Peyer's patch (tissue), 4 donors: ENCODE results near the gene SLC3A2. TPM values are rescaled to one million over a fixed set of nuclear protein-coding genes. Genes with fewer than 3 reads are reported as not detected.

Experiments used
- DNase-seq, 3 donors: peaks; one replicate each; pipeline ENCODE4 v3.0.0-alpha.2; 2017 to 2019
- H3K27ac ChIP-seq, 4 donors: fragments of 200-600 bp; sonication (generic); one replicate each; pipeline ENCODE4 v1.5.1; 2016 to 2019
- H3K27me3 ChIP-seq, 2 donors: fragments of 200-600 bp; sonication (generic); one replicate each; pipeline ENCODE4 v1.5.1; 2019
- H3K36me3 ChIP-seq, 3 donors: fragments of 200-600 bp; sonication (generic); one replicate each; pipeline ENCODE4 v1.5.1; 2016 to 2019
- H3K4me1 ChIP-seq, 4 donors: fragments of 200-600 bp; sonication (generic); one replicate each; pipeline ENCODE4 v1.5.1; 2016 to 2019
- H3K4me3 ChIP-seq, 4 donors: fragments of 200-600 bp; sonication (generic); 1 replicate in 3 of 4; 2 replicates in 1 of 4; pipeline ENCODE4 v1.5.1; 2016 to 2019; ENCODE audit warnings: mild to moderate bottlenecking in 1 of 4
- H3K9me3 ChIP-seq, 4 donors: fragments of 200-600 bp; sonication (generic); one replicate each; pipeline ENCODE4 v1.5.1; 2016 to 2019; ENCODE audit warnings: mild to moderate bottlenecking in 1 of 4
- POLR2A ChIP-seq, 2 donors: fragments of 450-650 bp; IDR thresholded peaks; one replicate each; pipeline ENCODE4 v1.5.1; 2017; ENCODE audit warnings: antibody characterized with exemption in 2 of 2, mild to moderate bottlenecking in 2 of 2, moderate library complexity in 2 of 2
- total RNA-seq, 4 donors: library from RNA; depleted of rRNA; stranded (reverse); fragments of >200 nt; gene quantifications; one replicate each; pipeline ENCODE4 v1.1.0, GENCODE V29; 2016
- TF ChIP-seq, protein P1 (sequence below), 6 experiments: fragments of 450-650 bp in 4 of 6; fragments of 200-600 bp in 2 of 6; sonication (generic) in 1 of 6; IDR thresholded peaks; one replicate each; pipeline ENCODE4 v1.5.1; 2017 to 2019; ENCODE audit warnings: antibody characterized with exemption in 6 of 6, mild to moderate bottlenecking in 3 of 6, moderate library complexity in 1 of 6

SLC3A2 gene
- total RNA-seq, 4 donors from 2014 or later: 64.4 to 253 (median 207) TPM

DNA sequence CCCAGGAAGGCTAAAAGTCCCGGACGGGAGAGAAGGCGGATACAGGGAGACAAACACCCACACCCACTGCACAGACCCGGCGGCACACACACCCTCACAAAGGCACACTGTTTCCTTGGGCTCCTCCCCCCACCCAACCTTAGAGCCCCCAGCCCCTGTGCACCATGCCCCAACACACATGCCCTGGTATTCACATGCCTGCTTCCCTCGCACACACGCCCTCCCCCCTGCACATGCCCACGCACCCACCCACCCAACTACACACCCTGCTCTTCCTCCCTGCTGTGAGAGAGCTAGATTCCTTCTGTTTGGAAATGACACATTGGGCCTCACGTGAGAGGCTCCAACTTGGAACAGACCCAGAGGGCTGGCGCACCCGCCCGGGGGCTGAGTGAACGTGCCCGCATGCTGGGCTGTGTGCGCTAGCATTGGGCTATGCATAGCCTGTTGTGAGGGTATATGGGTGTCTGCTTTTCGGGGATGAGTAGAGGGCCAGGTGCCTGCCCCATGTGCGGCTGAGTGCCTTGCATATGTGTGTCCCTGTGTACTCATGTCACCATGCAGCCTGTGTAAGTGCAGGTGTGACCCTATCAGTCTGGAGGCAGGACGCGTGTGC is 41.0 kb downstream of the SLC3A2 start:
- no peaks in the 10 kb centered on the region for H3K9me3 ChIP-seq
- DNase-seq: no peak
- H3K27me3 ChIP-seq: peaks cover 0 to 42% of the 10 kb centered on the region in 2 donors
- TF ChIP-seq, protein P1, sequence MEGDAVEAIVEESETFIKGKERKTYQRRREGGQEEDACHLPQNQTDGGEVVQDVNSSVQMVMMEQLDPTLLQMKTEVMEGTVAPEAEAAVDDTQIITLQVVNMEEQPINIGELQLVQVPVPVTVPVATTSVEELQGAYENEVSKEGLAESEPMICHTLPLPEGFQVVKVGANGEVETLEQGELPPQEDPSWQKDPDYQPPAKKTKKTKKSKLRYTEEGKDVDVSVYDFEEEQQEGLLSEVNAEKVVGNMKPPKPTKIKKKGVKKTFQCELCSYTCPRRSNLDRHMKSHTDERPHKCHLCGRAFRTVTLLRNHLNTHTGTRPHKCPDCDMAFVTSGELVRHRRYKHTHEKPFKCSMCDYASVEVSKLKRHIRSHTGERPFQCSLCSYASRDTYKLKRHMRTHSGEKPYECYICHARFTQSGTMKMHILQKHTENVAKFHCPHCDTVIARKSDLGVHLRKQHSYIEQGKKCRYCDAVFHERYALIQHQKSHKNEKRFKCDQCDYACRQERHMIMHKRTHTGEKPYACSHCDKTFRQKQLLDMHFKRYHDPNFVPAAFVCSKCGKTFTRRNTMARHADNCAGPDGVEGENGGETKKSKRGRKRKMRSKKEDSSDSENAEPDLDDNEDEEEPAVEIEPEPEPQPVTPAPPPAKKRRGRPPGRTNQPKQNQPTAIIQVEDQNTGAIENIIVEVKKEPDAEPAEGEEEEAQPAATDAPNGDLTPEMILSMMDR (IDR thresholded peaks at IDR 0.05): no peak
- no peak for TF ChIP-seq POLR2A (IDR thresholded peaks at IDR 0.05)
- H3K36me3 ChIP-seq: no peaks in the 10 kb centered on the region
- no peak overlapping the region for H3K27ac ChIP-seq
- peaks cover 4 to 27% (median 13%) of the 10 kb centered on the region in 4 donors for H3K4me1 ChIP-seq
- H3K4me3 ChIP-seq: peak overlapping the region in 1 of 4 donors; percentile 22

DNA sequence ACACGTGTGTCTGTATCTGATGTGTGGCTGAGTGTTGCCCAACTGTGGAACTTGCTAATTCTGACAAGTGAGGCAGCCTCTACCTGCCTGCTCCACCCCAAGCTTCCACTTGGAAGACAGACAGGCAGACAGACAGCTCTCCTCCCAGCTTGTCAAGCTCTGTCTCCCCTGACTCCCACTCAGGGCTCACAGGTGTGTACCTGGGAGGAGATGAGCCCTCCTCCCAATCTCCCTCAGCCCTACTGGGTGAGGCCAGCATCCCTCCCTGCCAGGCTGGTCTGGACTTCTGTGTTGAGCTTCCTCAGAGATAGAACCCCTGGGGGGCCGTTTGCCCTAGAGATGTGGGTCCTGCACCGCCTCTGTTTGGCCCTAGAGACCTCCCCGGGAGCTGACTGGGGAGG is 41.5 kb downstream of the SLC3A2 start:
- TF ChIP-seq, protein P1 (IDR thresholded peaks at IDR 0.05): no peak
- no peak for TF ChIP-seq POLR2A (IDR thresholded peaks at IDR 0.05)
- H3K36me3 ChIP-seq: no peaks in the 10 kb centered on the region
- no peak overlapping the region for H3K4me3 ChIP-seq
- no peaks in the 10 kb centered on the region for H3K9me3 ChIP-seq
- no peak for DNase-seq
- H3K27ac ChIP-seq: no peak overlapping the region
- peaks cover 0 to 47% of the 10 kb centered on the region in 2 donors for H3K27me3 ChIP-seq
- peaks cover 4 to 32% (median 14%) of the 10 kb centered on the region in 4 donors for H3K4me1 ChIP-seq

DNA sequence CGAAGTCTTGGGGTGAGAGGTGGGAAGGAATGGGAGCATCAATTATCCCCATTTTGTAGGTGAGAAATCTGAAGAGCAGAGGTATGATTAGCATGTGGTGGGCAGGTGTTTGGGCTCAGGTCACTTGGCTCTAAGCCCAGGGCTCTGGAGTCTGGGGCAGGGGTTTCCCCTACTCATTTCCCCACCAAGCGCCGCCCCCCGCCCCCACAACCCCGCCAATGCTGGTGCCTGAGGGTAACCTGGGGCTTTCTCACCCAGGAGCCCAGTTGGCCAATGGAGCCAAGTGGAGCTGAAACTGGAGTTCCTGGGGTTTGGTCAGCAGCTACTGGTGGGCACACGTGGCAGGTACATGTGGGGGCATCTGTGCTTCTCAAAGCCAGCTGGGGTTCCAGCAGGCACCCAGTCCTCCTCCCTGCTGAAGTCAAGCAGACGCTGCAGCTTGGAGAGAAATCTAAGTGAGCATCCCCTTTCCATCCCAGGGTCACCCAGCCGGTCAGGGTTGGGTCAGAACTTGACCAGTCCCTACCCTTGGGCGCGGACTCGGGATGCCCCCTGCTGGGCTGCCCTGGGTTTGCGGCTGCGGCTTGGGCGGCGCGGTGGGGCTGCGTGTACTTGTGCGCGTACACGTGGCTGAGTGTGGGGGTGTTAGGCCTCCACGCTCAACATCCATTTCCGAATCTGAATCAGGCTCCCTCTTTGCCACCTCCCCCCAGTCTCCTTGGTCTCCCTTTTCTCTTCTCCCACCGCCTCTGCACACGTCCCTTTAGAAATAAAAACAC is 42.1 kb downstream of the SLC3A2 start:
- no peak for DNase-seq
- Histone ChIP-seq H3K4me1 (peaks cover 4 to 32% (median 14%) of the 10 kb centered on the region in 4 donors), H3K4me3 (peak overlapping the region in 2 of 4 donors; percentile 22 to 26), H3K9me3 (no peaks in the 10 kb centered on the region), H3K27me3 (peaks cover 0 to 48% of the 10 kb centered on the region in 2 donors), H3K36me3 (no peaks in the 10 kb centered on the region), H3K27ac (no peak overlapping the region)
- TF ChIP-seq, protein P1 (IDR thresholded peaks at IDR 0.05): peak in 2 of 6 experiments; percentile 18 to 23
- TF ChIP-seq POLR2A (IDR thresholded peaks at IDR 0.05): no peak

DNA sequence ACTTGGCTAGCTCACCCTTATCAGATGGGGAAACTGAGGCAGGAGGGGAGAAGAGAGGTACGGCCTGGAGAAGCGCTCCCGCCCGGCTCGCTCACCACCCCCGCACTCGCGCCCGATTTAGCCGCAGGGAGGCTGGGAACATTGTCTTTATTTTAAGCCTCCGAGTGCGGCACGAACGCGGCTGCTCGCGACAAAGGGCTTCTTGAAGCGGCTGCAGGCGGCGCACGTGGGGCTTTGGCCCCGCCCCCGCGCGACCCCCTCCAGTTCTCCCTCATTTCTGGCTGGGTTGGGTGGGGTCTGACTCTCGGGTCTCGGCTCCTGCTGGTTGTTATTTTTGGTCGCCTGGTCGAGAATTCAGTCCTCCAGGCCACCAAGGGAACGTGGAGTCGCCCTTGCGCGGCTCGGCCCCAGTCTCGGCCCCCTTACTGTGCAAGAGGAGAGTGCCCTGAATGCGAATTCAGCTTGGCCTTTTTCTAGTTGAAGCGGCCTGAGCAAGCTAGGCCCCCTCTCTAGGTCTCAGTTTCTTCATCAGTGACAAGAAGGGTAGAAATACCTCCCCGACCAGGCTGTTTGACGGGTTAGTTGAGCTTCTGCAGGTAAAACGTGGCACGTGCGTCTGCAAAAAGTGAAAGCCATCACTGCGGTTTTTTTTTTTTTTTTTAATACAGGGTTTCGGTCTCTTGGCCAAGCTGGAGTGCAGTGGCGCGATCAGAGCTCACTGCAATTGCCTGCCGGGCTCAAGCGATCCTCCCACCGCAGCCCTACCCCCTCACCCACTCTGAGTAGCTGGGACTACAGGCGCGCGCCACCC is 43.1 kb downstream of the SLC3A2 start:
- TF ChIP-seq, protein P1 (IDR thresholded peaks at IDR 0.05): no peak
- TF ChIP-seq POLR2A (IDR thresholded peaks at IDR 0.05): no peak
- Histone ChIP-seq H3K9me3 (no peaks in the 10 kb centered on the region), H3K4me3 (peak overlapping the region in 3 of 4 donors; percentile 22 to 26 (median 26)), H3K27ac (no peak overlapping the region), H3K36me3 (no peaks in the 10 kb centered on the region), H3K27me3 (peaks cover 0 to 48% of the 10 kb centered on the region in 2 donors), H3K4me1 (peaks cover 4 to 32% (median 14%) of the 10 kb centered on the region in 4 donors)
- peak in 1 of 3 donors; percentile 42 for DNase-seq

DNA sequence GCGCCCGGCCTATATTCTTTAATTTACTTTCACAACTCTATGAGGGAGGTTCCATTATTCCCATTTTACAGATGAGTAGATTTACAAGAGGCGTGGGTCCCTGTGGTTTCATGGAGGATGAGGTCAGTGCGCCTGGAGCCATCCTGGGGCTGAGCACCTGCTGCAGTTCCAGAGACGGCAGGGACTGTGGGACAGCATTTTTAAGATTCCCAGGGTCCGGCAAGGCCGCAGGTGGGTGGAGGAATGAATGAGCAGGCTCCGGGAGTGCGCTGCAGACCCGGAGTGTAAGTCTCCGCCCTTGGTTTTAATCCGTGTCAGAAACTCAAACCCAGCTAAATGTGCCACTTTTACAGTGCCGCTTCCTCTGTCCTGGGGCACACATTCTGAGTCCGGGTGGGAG is 44.6 kb downstream of the SLC3A2 start:
- Histone ChIP-seq H3K9me3 (no peaks in the 10 kb centered on the region), H3K27me3 (peaks cover 0 to 48% of the 10 kb centered on the region in 2 donors), H3K4me3 (no peak overlapping the region), H3K36me3 (no peaks in the 10 kb centered on the region), H3K27ac (no peak overlapping the region), H3K4me1 (peaks cover 4 to 32% (median 14%) of the 10 kb centered on the region in 4 donors)
- TF ChIP-seq, protein P1 (IDR thresholded peaks at IDR 0.05): no peak
- no peak for TF ChIP-seq POLR2A (IDR thresholded peaks at IDR 0.05)
- no peak for DNase-seq
